H1 (cell line): Measurements from ENCODE around the gene GSG1L. TPM values are rescaled to one million over a fixed set of nuclear protein-coding genes. Genes with fewer than 3 reads are reported as not detected.

Experiments used
- CTCF ChIA-PET: fragments of 300-600 bp; sonication (Branson Sonifier 250); formaldehyde crosslinking; loops from one replicate; lab custom pipeline; 2021; ENCODE audit not compliant: partially characterized antibody; lab: Charles Lee
- POLR2A ChIA-PET: fragments of 300-600 bp; sonication (Branson Sonifier 250); formaldehyde crosslinking; loops from one replicate; lab custom pipeline; 2021; ENCODE audit warnings: inconsistent platforms; ENCODE audit not compliant: partially characterized antibody; lab: Charles Lee
- DNase-seq, 2 experiments: peaks; one replicate each; pipeline versions ENCODE4 v3.0.0 to v3.0.0-alpha.2; 2010 to 2022; ENCODE audit warnings: low spot score in 2 of 2, low read depth in 1 of 2, mixed read lengths in 1 of 2
- FAIRE-seq: peaks from 2 replicates; lab custom pipeline; 2011; peaks lifted over from hg19 to GRCh38; lab: Jason Lieb, UNC
- H2AFZ ChIP-seq: 2 replicates; pipeline ENCODE4 v1.8.1; 2012; ENCODE audit warnings: low read length, inconsistent platforms
- H2AK5ac ChIP-seq: 2 replicates; pipeline ENCODE4 v1.6.1; 2013; ENCODE audit warnings: low read depth, low read length
- H2BK120ac ChIP-seq: replicated peaks from 2 replicates; pipeline ENCODE3; 2013; ENCODE audit warnings: low read depth, low read length, inconsistent platforms
- H2BK12ac ChIP-seq: 2 replicates; pipeline ENCODE4 v1.6.1; 2013; ENCODE audit warnings: low read depth, low read length
- H2BK15ac ChIP-seq: 2 replicates; pipeline ENCODE4 v1.6.1; 2013; ENCODE audit warnings: low read length
- H2BK20ac ChIP-seq: 2 replicates; pipeline ENCODE4 v1.6.1; 2013; ENCODE audit warnings: low read length
- H2BK5ac ChIP-seq: 2 replicates; pipeline ENCODE4 v1.6.1; 2013; ENCODE audit warnings: low read depth, low read length
- H3K14ac ChIP-seq: 2 replicates; pipeline ENCODE4 v1.6.1; 2013; ENCODE audit warnings: inconsistent platforms; ENCODE audit not compliant: insufficient read length
- H3K18ac ChIP-seq: 2 replicates; pipeline ENCODE4 v1.6.1; 2013; ENCODE audit warnings: low read length; ENCODE audit errors: extremely low read depth
- H3K23ac ChIP-seq: 2 replicates; pipeline ENCODE4 v1.6.1; 2013; ENCODE audit warnings: inconsistent platforms; ENCODE audit not compliant: insufficient read length
- H3K23me2 ChIP-seq: 2 replicates; pipeline ENCODE4 v1.6.1; 2013; ENCODE audit warnings: low read depth, low read length
- H3K27ac ChIP-seq: 2 replicates; pipeline ENCODE4 v1.6.1; 2011; ENCODE audit warnings: low read depth, low read length, inconsistent platforms
- H3K27me3 ChIP-seq, 4 experiments: replicated peaks in 1 of 4; 1 replicate in 1 of 4; 2 replicates in 3 of 4; pipeline versions ENCODE4 v1.6.1 to v1.8.1; 2011 to 2013; ENCODE audit warnings: low read length in 3 of 4, mild to moderate bottlenecking in 3 of 4, inconsistent platforms in 2 of 4, mixed read lengths in 2 of 4, moderate library complexity in 1 of 4; ENCODE audit not compliant: control insufficient read depth in 3 of 4, insufficient read depth in 3 of 4; ENCODE audit errors: extremely low read depth in 1 of 4
- H3K36me3 ChIP-seq, 4 experiments: 2 replicates each; pipeline versions ENCODE4 v1.6.1 to v1.8.1; 2011 to 2013; ENCODE audit warnings: mild to moderate bottlenecking in 4 of 4, low read length in 3 of 4, moderate library complexity in 2 of 4, control low read depth in 1 of 4, inconsistent platforms in 1 of 4; ENCODE audit not compliant: insufficient read depth in 4 of 4, control insufficient read depth in 2 of 4
- H3K4ac ChIP-seq: replicated peaks from 2 replicates; pipeline ENCODE3; 2013; ENCODE audit warnings: low read length, low read depth, mixed read lengths, inconsistent platforms; ENCODE audit not compliant: insufficient read length
- H3K4me1 ChIP-seq, 4 experiments: replicated peaks in 1 of 4; 1 replicate in 1 of 4; 2 replicates in 3 of 4; pipeline versions ENCODE4 v1.6.1 to v1.8.1; 2011 to 2013; ENCODE audit warnings: low read length in 3 of 4, inconsistent platforms in 2 of 4, mixed read lengths in 1 of 4; ENCODE audit not compliant: insufficient read depth in 4 of 4, control insufficient read depth in 3 of 4
- H3K4me2 ChIP-seq, 2 experiments: 2 replicates each; pipeline versions ENCODE4 v1.6.1 to v1.8.1; 2011 to 2013; ENCODE audit warnings: low read depth in 2 of 2, low read length in 2 of 2, control low read depth in 1 of 2, inconsistent platforms in 1 of 2, mild to moderate bottlenecking in 1 of 2; ENCODE audit not compliant: insufficient read depth in 1 of 2
- H3K4me3 ChIP-seq, 4 experiments: fragments of 200-600, 300-600 bp in 1 of 4; sonication (generic), shearing (Covaris generic), sonication (Bioruptor Twin) in 1 of 4; 2 replicates each; pipeline versions ENCODE4 v1.5.1 to v1.8.1; 2011 to 2016; ENCODE audit warnings: low read length in 4 of 4, low read depth in 3 of 4, control low read depth in 2 of 4, inconsistent platforms in 2 of 4, mild to moderate bottlenecking in 2 of 4, mixed read lengths in 1 of 4, moderate library complexity in 1 of 4; ENCODE audit not compliant: insufficient read depth in 2 of 4; ENCODE audit errors: extremely low read depth in 1 of 4
- H3K56ac ChIP-seq: replicated peaks from 2 replicates; pipeline ENCODE3; 2013; ENCODE audit warnings: low read depth, mild to moderate bottlenecking, mixed read lengths, low read length, inconsistent platforms; ENCODE audit not compliant: insufficient read length
- H3K79me1 ChIP-seq: 2 replicates; pipeline ENCODE4 v1.6.1; 2013; ENCODE audit warnings: low read depth, low read length, control low read depth
- H3K79me2 ChIP-seq, 2 experiments: 2 replicates each; pipeline versions ENCODE4 v1.6.1 to v1.8.1; 2012 to 2013; ENCODE audit warnings: low read length in 2 of 2, mild to moderate bottlenecking in 2 of 2, inconsistent platforms in 1 of 2; ENCODE audit not compliant: insufficient read depth in 2 of 2, control insufficient read depth in 1 of 2
- H3K9ac ChIP-seq, 4 experiments: replicated peaks in 1 of 4; 1 replicate in 1 of 4; 2 replicates in 3 of 4; pipeline versions ENCODE4 v1.6.1 to v1.8.1; 2011 to 2013; ENCODE audit warnings: low read depth in 3 of 4, low read length in 3 of 4, control low read depth in 2 of 4, mild to moderate bottlenecking in 2 of 4, moderate library complexity in 2 of 4, inconsistent platforms in 1 of 4; ENCODE audit errors: extremely low read depth in 1 of 4
- H3K9me3 ChIP-seq, 2 experiments: 2 replicates each; pipeline versions ENCODE4 v1.6.1 to v1.8.1; 2012 to 2013; ENCODE audit warnings: mild to moderate bottlenecking in 2 of 2, moderate library complexity in 2 of 2, control low read depth in 1 of 2, inconsistent platforms in 1 of 2, low read depth in 1 of 2, low read length in 1 of 2, mixed read lengths in 1 of 2; ENCODE audit not compliant: insufficient read depth in 2 of 2
- H4K20me1 ChIP-seq, 2 experiments: replicated peaks in 1 of 2; 2 replicates each; pipeline versions ENCODE3 to v1.8.1; 2011 to 2013; ENCODE audit warnings: inconsistent platforms in 2 of 2, low read length in 2 of 2, mild to moderate bottlenecking in 1 of 2; ENCODE audit not compliant: insufficient read depth in 2 of 2, control insufficient read depth in 1 of 2
- H4K5ac ChIP-seq: 2 replicates; pipeline ENCODE4 v1.6.1; 2013; ENCODE audit warnings: low read length, low read depth, mixed read lengths, inconsistent platforms; ENCODE audit not compliant: insufficient read length
- H4K8ac ChIP-seq: 2 replicates; pipeline ENCODE4 v1.8.0; 2013; ENCODE audit warnings: mild to moderate bottlenecking, moderate library complexity, low read length, inconsistent platforms; ENCODE audit not compliant: insufficient read depth; ENCODE audit errors: extremely low read depth
- H4K91ac ChIP-seq: replicated peaks from 2 replicates; pipeline ENCODE3; 2013; ENCODE audit warnings: low read length, mixed read lengths, inconsistent platforms; ENCODE audit not compliant: insufficient read length
- KDM5A ChIP-seq: fragments of 200-600 bp; IDR thresholded peaks from 2 replicates; pipeline ENCODE4 v1.7.1; 2012; ENCODE audit warnings: mild to moderate bottlenecking, low read length, inconsistent platforms, mixed read lengths
- WGBS, 2 experiments: shearing (Covaris generic) in 1 of 2; methylation state at CpG; one replicate each; pipeline versions ENCODE4 v1.1.6 to v1.1.7; 2013 to 2015; ENCODE audit warnings: low lambda C conversion rate in 2 of 2, mixed read lengths in 2 of 2, inconsistent platforms in 1 of 2, low coverage in 1 of 2, missing lambda C conversion rate in 1 of 2; ENCODE audit not compliant: insufficient replicate concordance in 2 of 2, insufficient coverage in 1 of 2, insufficient read length in 1 of 2; ENCODE audit errors: extremely low coverage in 1 of 2, missing lambda C conversion rate in 1 of 2; 5-methylcytosine and 5-hydroxymethylcytosine counted together
- polyA plus RNA-seq, 7 experiments: library from polyadenylated mRNA; depleted of rRNA in 3 of 7; stranded (reverse) in 5 of 7; unstranded in 2 of 7; fragments of >200 nt in 5 of 7; fragments of 200-250 nt in 2 of 7; gene quantifications; 1 replicate in 5 of 7; 2 replicates in 1 of 7; 4 replicates in 1 of 7; pipeline versions ENCODE4 v1.2.1 to v1.2.3, GENCODE V29; 2011 to 2013; ENCODE audit warnings: missing spikeins in 2 of 7, mixed read lengths in 2 of 7
- total RNA-seq: library from RNA; stranded (reverse); fragmentation: NEBNext Ultra II Directional; extraction: Animal tissue kit (Norgen Biotek cat#: 25700); gene quantifications from 2 replicates; pipeline ENCODE4 v1.2.1, GENCODE V29; 2021

Gene GSG1L
- total and polyA plus RNA-seq, 2 of the 8 experiments (the other 6 are each of a cell fraction or from before 2014, with no cell fraction given) = 0.71 to 1.1 TPM

DNA sequence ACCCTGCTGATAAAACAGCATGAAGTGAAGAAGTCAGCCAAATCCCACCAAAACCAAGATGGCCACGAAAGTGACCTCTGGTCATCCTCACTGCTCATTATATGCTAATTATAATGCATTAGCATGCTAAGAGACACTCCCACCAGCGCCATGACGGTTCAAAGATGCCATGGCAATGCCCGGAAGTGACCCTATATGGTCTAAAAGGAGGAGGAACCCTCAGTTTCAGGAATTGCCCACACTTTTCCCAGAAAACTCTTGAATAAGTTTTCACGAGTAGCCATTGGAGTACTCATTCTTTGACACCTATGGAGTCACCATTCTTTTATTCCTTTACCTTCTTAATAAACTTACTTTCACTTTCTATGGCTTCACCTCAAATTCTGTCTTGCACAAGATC is 44.3 kb downstream of the GSG1L start:
- no peak overlapping the region for H2BK12ac ChIP-seq
- no peak overlapping the region for H3K56ac ChIP-seq
- H3K36me3 ChIP-seq = no peaks in the 10 kb centered on the region
- TF ChIP-seq KDM5A = no peak
- H3K4ac ChIP-seq = no peak overlapping the region
- no peak overlapping the region for H3K23ac ChIP-seq
- no peak overlapping the region for H4K91ac ChIP-seq
- H3K4me3 ChIP-seq = no peak overlapping the region
- no peak overlapping the region for H2BK20ac ChIP-seq
- no peaks in the 10 kb centered on the region for H3K79me1 ChIP-seq
- no peaks in the 10 kb centered on the region for H3K23me2 ChIP-seq
- no peaks in the 10 kb centered on the region for H3K9me3 ChIP-seq
- POLR2A ChIA-PET = no interaction called here
- DNase-seq = no peak
- H2AK5ac ChIP-seq = no peak overlapping the region
- no peak overlapping the region for H4K8ac ChIP-seq
- no peak overlapping the region for H2AFZ ChIP-seq
- no peak overlapping the region for H2BK15ac ChIP-seq
- no peak overlapping the region for H3K4me2 ChIP-seq
- no peaks in the 10 kb centered on the region for H4K20me1 ChIP-seq
- H4K5ac ChIP-seq = no peak overlapping the region
- no peaks in the 10 kb centered on the region for H3K4me1 ChIP-seq
- H3K27me3 ChIP-seq = no peaks in the 10 kb centered on the region
- 84% methylated on average over 5 of the region's 5 CpGs; no CpG with 5 or more reads in 1 of the 2 experiments for WGBS, 2 experiments
- no peak overlapping the region for H3K14ac ChIP-seq
- no peak for FAIRE-seq
- CTCF ChIA-PET = interaction anchor here (1.1 to 1.5 kb wide), 2 partner anchors 51 to 125 kb away, joined by 3 to 5 read pairs; no protein-coding TSS in a partner anchor
- H2BK120ac ChIP-seq = no peak overlapping the region
- no peak overlapping the region for H3K27ac ChIP-seq
- no peak overlapping the region for H3K18ac ChIP-seq
- no peaks in the 10 kb centered on the region for H3K79me2 ChIP-seq
- no peak overlapping the region for H3K9ac ChIP-seq
- H2BK5ac ChIP-seq = no peak overlapping the region
